ENCODE results near the gene ZNF778.

Gene ZNF778

GRCh38 chr16:89176717-89177116 lies 40.8 kb upstream of the ZNF778 start (continued):
- TF ChIP-seq, protein P1, sequence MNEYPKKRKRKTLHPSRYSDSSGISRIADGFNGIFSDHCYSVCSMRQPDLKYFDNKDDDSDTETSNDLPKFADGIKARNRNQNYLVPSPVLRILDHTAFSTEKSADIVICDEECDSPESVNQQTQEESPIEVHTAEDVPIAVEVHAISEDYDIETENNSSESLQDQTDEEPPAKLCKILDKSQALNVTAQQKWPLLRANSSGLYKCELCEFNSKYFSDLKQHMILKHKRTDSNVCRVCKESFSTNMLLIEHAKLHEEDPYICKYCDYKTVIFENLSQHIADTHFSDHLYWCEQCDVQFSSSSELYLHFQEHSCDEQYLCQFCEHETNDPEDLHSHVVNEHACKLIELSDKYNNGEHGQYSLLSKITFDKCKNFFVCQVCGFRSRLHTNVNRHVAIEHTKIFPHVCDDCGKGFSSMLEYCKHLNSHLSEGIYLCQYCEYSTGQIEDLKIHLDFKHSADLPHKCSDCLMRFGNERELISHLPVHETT (tag by site-specific recombination; IDR thresholded peaks at IDR 0.05), result no peak
- TF ChIP-seq, protein P2, sequence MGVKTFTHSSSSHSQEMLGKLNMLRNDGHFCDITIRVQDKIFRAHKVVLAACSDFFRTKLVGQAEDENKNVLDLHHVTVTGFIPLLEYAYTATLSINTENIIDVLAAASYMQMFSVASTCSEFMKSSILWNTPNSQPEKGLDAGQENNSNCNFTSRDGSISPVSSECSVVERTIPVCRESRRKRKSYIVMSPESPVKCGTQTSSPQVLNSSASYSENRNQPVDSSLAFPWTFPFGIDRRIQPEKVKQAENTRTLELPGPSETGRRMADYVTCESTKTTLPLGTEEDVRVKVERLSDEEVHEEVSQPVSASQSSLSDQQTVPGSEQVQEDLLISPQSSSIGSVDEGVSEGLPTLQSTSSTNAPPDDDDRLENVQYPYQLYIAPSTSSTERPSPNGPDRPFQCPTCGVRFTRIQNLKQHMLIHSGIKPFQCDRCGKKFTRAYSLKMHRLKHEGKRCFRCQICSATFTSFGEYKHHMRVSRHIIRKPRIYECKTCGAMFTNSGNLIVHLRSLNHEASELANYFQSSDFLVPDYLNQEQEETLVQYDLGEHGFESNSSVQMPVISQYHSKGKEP (tag by site-specific recombination; IDR thresholded peaks at IDR 0.05), result no peak
- no peak for TF ChIP-seq HOXD13 (CRISPR knock-in tag; IDR thresholded peaks at IDR 0.05; ENCODE audit: borderline replicate concordance)
- TF ChIP-seq ZNF391 (tag by site-specific recombination; IDR thresholded peaks at IDR 0.05; ENCODE audit: borderline replicate concordance, low read depth), result no peak
- no peak for TF ChIP-seq SALL2 (tag by site-specific recombination; IDR thresholded peaks at IDR 0.05; ENCODE audit: borderline replicate concordance)
- no peak for TF ChIP-seq ZNF423 (tag by site-specific recombination; IDR thresholded peaks at IDR 0.05)

DNA sequence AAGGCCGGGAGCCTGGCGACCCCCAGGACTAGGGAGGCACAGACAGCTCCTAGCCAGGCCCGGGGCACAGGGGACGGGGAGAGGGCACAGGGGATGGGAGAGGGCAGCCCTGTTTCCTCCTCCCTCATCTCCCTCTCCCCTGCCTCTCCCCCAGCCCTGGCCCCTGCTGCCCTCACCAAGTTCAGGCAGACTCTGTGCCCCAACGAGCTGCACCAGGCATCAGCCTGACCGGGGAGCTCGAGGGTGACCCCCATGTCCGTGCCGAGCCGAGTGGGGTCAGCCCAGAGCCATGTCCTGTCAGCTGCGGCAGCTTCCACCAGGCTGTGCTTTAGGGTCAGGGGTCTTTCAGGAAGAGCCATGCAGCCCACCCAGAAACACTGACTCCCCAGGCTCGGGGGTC lies 40.0 kb upstream of the ZNF778 start:
- ChIA-PET POLR2A (no interaction called here), CTCF (interaction anchor here (0.6 to 0.7 kb wide), 2 partner anchors 10 to 112 kb away, joined by 3 to 4 read pairs; no protein-coding TSS in a partner anchor)
- H3K27ac ChIP-seq (ENCODE audit: extremely low read depth, low read depth, low read length), result no peak overlapping the region
- H3K9me3 ChIP-seq (ENCODE audit: control insufficient read depth, insufficient read depth, low read depth, low read length), result no peaks in the 10 kb centered on the region
- TF ChIP-seq ZNF311 (tag by site-specific recombination; IDR thresholded peaks at IDR 0.05; ENCODE audit: borderline replicate concordance), result no peak
- no peak for TF ChIP-seq HOXC10 (CRISPR knock-in tag; IDR thresholded peaks at IDR 0.05)
- no peak for TF ChIP-seq EGR2 (tag by site-specific recombination; IDR thresholded peaks at IDR 0.05; ENCODE audit: low read depth)
- H3K4me3 ChIP-seq (ENCODE audit: low read depth, low read length), result no peak overlapping the region
- H3K4me1 ChIP-seq (ENCODE audit: control insufficient read depth, insufficient read depth, low read length), result no peaks in the 10 kb centered on the region
- no peaks in the 10 kb centered on the region for H3K36me3 ChIP-seq (ENCODE audit: control insufficient read depth in 2 of 2, insufficient read depth in 1 of 2, low read length in 2 of 2)

GRCh38 chr16:89178453-89179147 lies 38.9 kb upstream of the ZNF778 start:
- ChIA-PET CTCF (interaction anchor here (0.6 kb wide), 1 partner anchor 231 kb away, joined by 3 read pairs; no protein-coding TSS in a partner anchor), POLR2A (no interaction called here)
- Histone ChIP-seq H3K27ac (ENCODE audit: extremely low read depth, low read depth, low read length) (no peak overlapping the region), H3K4me3 (ENCODE audit: low read depth, low read length) (no peak overlapping the region), H3K9me3 (ENCODE audit: control insufficient read depth, insufficient read depth, low read depth, low read length) (no peaks in the 10 kb centered on the region), H3K36me3 (ENCODE audit: control insufficient read depth in 2 of 2, insufficient read depth in 1 of 2, low read length in 2 of 2) (no peaks in the 10 kb centered on the region), H3K4me1 (ENCODE audit: control insufficient read depth, insufficient read depth, low read length) (no peaks in the 10 kb centered on the region)
- TF ChIP-seq ZBTB48 (tag by site-specific recombination; IDR thresholded peaks at IDR 0.05) (no peak), ZIC2 (tag by site-specific recombination; IDR thresholded peaks at IDR 0.05) (peak; percentile 57; the same call in 1 of the 2 replicates)

DNA sequence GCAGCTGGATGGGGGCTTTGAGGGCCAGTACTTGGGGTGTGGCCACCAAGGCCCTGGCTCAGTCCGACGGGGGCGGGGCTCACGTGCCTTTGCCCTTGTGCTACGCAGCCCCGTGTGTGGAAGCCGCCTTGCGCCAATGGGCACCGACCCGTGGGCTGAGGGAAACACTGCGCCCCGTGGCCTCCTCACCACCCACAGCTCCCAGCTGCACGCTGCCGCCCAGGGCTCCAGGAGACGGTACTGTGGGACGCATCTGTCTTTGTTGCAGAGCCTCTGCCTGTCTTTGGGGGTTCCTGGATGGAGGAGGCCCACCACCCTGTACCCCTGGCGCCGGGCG lies 38.4 kb upstream of the ZNF778 start:
- ChIA-PET CTCF (no interaction called here), POLR2A (no interaction called here)
- Histone ChIP-seq H3K9me3 (ENCODE audit: control insufficient read depth, insufficient read depth, low read depth, low read length) (no peaks in the 10 kb centered on the region), H3K27ac (ENCODE audit: extremely low read depth, low read depth, low read length) (no peak overlapping the region), H3K4me3 (ENCODE audit: low read depth, low read length) (no peak overlapping the region), H3K36me3 (ENCODE audit: control insufficient read depth in 2 of 2, insufficient read depth in 1 of 2, low read length in 2 of 2) (no peaks in the 10 kb centered on the region), H3K4me1 (ENCODE audit: control insufficient read depth, insufficient read depth, low read length) (no peaks in the 10 kb centered on the region)
- TF ChIP-seq KLF10 (tag by site-specific recombination; IDR thresholded peaks at IDR 0.05), result no peak
- TF ChIP-seq, protein P3, sequence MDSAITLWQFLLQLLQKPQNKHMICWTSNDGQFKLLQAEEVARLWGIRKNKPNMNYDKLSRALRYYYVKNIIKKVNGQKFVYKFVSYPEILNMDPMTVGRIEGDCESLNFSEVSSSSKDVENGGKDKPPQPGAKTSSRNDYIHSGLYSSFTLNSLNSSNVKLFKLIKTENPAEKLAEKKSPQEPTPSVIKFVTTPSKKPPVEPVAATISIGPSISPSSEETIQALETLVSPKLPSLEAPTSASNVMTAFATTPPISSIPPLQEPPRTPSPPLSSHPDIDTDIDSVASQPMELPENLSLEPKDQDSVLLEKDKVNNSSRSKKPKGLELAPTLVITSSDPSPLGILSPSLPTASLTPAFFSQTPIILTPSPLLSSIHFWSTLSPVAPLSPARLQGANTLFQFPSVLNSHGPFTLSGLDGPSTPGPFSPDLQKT (IDR thresholded peaks at IDR 0.05; ENCODE audit: borderline replicate concordance, low read depth, low read length), result no peak
- TF ChIP-seq ZNF521 (tag by site-specific recombination; IDR thresholded peaks at IDR 0.05), result no peak
- TF ChIP-seq ZNF157 (tag by site-specific recombination; IDR thresholded peaks at IDR 0.05), result no peak
- no peak for TF ChIP-seq ZNF48 (tag by site-specific recombination; IDR thresholded peaks at IDR 0.05)
- TF ChIP-seq ZNF423 (tag by site-specific recombination; IDR thresholded peaks at IDR 0.05), result no peak
- 0 out of 2 replicates have a peak, but pooled peaks have one; percentile 18 for TF ChIP-seq ZFHX2 (tag by site-specific recombination; conservative IDR thresholded peaks at IDR 0.05)
- TF ChIP-seq ZNF16 (tag by site-specific recombination; IDR thresholded peaks at IDR 0.05; ENCODE audit: low read depth), result no peak
- TF ChIP-seq, protein P4, sequence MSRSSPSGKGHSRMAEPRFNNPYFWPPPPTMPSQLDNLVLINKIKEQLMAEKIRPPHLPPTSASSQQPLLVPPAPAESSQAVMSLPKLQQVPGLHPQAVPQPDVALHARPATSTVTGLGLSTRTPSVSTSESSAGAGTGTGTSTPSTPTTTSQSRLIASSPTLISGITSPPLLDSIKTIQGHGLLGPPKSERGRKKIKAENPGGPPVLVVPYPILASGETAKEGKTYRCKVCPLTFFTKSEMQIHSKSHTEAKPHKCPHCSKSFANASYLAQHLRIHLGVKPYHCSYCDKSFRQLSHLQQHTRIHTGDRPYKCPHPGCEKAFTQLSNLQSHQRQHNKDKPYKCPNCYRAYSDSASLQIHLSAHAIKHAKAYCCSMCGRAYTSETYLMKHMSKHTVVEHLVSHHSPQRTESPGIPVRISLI (tag by site-specific recombination; IDR thresholded peaks at IDR 0.05), result no peak
- TF ChIP-seq EGR2 (tag by site-specific recombination; IDR thresholded peaks at IDR 0.05; ENCODE audit: low read depth), result 0 out of 2 replicates have a peak, but pooled peaks have one; percentile 6
